DLD1 (cell line): ENCODE measurements around the gene IDE.
"Not testable (repeated sequence)": the region's sequence is repeated elsewhere in the genome, so short reads cannot be mapped to it uniquely, and the experiment has no call there.

Experiments
- in situ Hi-C: cut with HindIII; loops from 2 replicates; pipeline ENCODE4 v1.10.0; 2017; ENCODE audit warnings: low sequenced_read_pairs

Gene IDE

GRCh38 chr10:92420546-92421275, 153.2 kb downstream of the IDE start:
- in situ Hi-C loops = no loop called here

- in situ Hi-C loops = no loop called here
Measured at GRCh38 chr10:92419740-92420545, 153.9 kb downstream of the IDE start.

DNA sequence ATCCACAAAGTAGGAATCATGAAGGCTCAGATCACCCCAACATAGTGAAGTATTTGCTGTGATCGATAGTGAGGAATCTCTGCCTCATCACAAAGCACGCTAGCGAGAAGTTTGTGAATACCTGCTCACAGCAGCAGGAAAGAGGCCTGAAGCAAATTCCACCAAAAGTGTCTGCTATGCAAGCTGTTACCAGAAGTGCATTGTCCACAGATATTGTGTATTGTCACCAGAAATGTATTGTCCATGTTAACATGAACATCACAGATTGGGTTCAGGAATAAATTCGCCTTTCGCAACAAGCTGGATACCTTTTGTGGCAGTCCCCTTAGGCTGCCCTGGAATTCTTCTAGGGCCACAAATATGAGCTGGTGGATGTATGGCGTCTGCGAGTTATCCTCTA, 155.0 kb downstream of the IDE start:
- in situ Hi-C loops = no loop called here

GRCh38 chr10:92418221-92418620, 155.7 kb downstream of the IDE start:
- in situ Hi-C loops = no loop called here

- in situ Hi-C loops = no loop called here
Measured at GRCh38 chr10:92413519-92413918, 160.4 kb downstream of the IDE start.

GRCh38 chr10:92413011-92413410, 160.9 kb downstream of the IDE start:
- in situ Hi-C loops = no loop called here

DNA sequence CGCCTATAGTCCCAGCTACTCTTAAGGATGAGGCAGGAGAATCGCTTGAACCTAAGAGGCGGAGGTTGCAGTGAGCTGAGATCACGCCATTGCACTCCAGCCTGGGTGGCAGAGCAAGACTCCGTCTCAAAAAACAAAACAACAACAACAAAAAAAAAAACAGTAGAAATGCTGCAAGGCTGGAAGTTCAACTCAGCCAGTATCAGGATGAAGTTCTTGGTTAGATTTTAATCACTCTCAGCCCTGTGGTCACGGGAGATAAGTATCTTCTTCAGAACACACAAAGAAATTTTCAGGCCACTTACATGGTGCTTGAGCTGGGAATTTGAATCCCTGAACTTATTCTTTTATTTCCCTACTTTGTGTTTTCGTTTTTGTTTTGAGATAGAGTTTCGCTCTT, 162.5 kb downstream of the IDE start:
- in situ Hi-C loops = no loop called here

DNA sequence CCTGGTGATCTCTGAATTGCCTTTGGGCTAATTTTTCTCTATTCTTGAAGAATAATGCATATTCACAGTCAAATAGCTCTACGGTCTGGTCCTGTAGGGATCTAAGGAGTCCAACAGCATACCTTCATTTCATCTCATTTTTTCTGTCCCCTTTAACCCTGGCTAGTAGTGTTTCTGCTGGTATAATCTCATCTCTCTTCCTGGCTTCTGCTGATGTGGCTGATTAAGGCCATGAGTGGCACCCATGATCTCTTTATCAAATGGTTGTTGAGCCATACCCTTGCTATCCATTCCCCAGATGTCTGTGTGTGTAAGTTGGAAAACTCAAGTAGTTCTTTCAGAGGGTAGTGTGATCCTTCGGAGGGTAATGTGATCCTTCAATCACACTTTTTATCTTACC, 163.4 kb downstream of the IDE start:
- in situ Hi-C loops = no loop called here

GRCh38 chr10:92408017-92408361, 165.9 kb downstream of the IDE start:
- in situ Hi-C loops = no loop called here

- in situ Hi-C loops = no loop called here
Measured at GRCh38 chr10:92407305-92408016, 166.4 kb downstream of the IDE start.

- in situ Hi-C loops = no loop called here
Measured at GRCh38 chr10:92405419-92405924, 168.4 kb downstream of the IDE start.

DNA sequence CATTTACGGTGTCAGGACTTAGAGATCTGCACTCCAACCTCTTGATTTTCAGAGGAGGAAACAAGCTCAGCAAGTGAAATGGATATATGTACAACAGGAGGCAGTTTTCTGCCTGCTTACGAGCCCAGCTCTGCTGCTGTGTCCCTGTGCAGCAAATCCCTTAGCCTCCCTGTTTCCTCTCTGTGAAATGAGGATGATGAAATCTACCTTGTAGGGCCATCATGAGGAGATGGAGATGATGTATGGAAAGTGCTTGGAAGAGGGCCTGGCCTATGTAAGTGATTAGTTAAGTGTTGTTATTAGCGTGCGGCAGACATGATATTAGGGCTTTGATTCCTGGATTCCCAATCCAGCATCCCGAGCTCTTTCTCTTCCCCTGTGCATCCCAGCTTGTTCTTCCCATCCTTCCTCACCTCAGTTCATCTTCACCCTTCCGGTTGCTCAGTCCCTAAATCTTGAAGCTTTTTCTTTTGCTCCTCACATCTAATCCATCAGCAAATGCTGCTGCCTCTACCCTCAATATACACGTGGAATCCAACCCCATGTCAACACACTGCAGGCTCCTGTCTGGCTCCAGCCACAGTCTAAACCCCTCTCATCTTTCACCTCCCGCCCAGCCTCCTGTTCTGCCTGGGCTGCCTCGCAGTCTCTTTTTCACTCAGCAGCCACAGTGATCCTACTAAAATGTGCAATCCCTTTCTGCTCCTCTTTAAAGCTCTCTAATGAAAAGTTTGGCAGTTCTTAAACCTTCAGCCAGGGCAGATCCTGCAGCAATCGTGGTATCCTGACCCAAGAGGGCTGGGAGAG, 169.1 kb downstream of the IDE start:
- in situ Hi-C loops = no loop called here

- in situ Hi-C loops = not testable (repeated sequence)
Measured at GRCh38 chr10:92402234-92402633, 171.7 kb downstream of the IDE start.
